NB4 (cell line): Measurements from ENCODE around the gene PDE6H.

Source experiments
- DNase-seq: peaks from one replicate; pipeline ENCODE4 v3.0.0; 2010; ENCODE audit warnings: low read depth
- H3K4me3 ChIP-seq: one replicate; pipeline ENCODE4 v1.5.1; 2011; ENCODE audit warnings: mild to moderate bottlenecking, low read depth, low read length, moderate library complexity
- CTCF ChIP-seq: IDR thresholded peaks from one replicate; pipeline ENCODE4 v1.5.1; 2012; ENCODE audit warnings: low read depth, low read length
- MAX ChIP-seq: IDR thresholded peaks from 2 replicates; pipeline ENCODE4 v1.6.1; 2011; ENCODE audit warnings: low read depth, low read length
- MYC ChIP-seq: IDR thresholded peaks from 2 replicates; pipeline ENCODE4 v1.6.1; 2011; ENCODE audit warnings: low read depth, low read length
- POLR2A ChIP-seq: IDR thresholded peaks from 2 replicates; pipeline ENCODE4 v1.6.1; 2011; ENCODE audit warnings: mild to moderate bottlenecking; ENCODE audit not compliant: insufficient read length; ENCODE audit errors: extremely low read depth

Gene PDE6H

GRCh38 chr12:14968478-14968877 is 4.4 kb upstream of the PDE6H start:
- TF ChIP-seq MYC (no peak), CTCF (no peak), POLR2A (no peak), MAX (no peak)
- DNase-seq = no peak
- no peak overlapping the region for H3K4me3 ChIP-seq

GRCh38 chr12:14970473-14970872 is 2.4 kb upstream of the PDE6H start:
- TF ChIP-seq MAX = no peak
- TF ChIP-seq POLR2A = no peak
- no peak for TF ChIP-seq MYC
- TF ChIP-seq CTCF = no peak
- DNase-seq = no peak
- H3K4me3 ChIP-seq = no peak overlapping the region

GRCh38 chr12:14974633-14975032 is 1.8 kb downstream of the PDE6H start:
- no peak for TF ChIP-seq MAX
- no peak for TF ChIP-seq MYC
- TF ChIP-seq POLR2A = no peak
- no peak for TF ChIP-seq CTCF
- no peak overlapping the region for H3K4me3 ChIP-seq
- DNase-seq = no peak

GRCh38 chr12:14975457-14975856 is 2.6 kb downstream of the PDE6H start:
- no peak overlapping the region for H3K4me3 ChIP-seq
- TF ChIP-seq CTCF = no peak
- TF ChIP-seq MAX = no peak
- no peak for TF ChIP-seq POLR2A
- no peak for TF ChIP-seq MYC
- no peak for DNase-seq

- no peak for TF ChIP-seq MAX
- no peak for TF ChIP-seq POLR2A
- TF ChIP-seq MYC = no peak
- no peak for TF ChIP-seq CTCF
- no peak for DNase-seq
- no peak overlapping the region for H3K4me3 ChIP-seq
These were observed 3.8 kb downstream of the PDE6H start for GRCh38 chr12:14976658-14977057.

GRCh38 chr12:14979468-14979867 is 6.6 kb downstream of the PDE6H start:
- TF ChIP-seq MAX (no peak), MYC (no peak), POLR2A (no peak), CTCF (no peak)
- no peak overlapping the region for H3K4me3 ChIP-seq
- DNase-seq = no peak
